ENCODE measurements around the gene SYT11. TPM values are rescaled to one million over a fixed set of nuclear protein-coding genes. Genes with fewer than 3 reads are reported as not detected.

SYT11 gene
- total RNA-seq, 6 donors from 2014 or later = 3.1 to 12.1 (median 7.8) TPM

DNA sequence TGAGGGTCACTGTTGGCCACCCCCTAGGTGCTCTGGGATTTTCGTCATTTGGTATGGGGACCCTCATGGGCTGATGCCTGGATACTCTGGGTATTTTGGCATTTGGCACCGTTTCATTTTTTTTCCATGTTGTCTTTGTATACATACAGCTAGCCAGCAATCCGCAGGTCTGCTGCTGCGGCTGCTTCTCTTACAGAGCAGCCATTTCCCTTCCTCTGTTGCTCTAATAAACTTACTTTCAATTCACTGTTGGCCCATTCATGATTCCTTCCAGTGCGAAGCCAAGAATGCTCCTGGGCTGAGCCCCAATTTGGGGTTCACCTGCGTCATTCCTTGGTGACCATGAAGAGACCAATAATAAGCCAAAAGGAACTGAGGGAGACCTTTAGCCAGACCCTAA is 23.8 kb upstream of the SYT11 start:
- 93 to 97% methylated on average over 6 of the region's 6 CpGs for WGBS, 2 donors
- H3K4me3 ChIP-seq = no peak overlapping the region
- ATAC-seq (ENCODE audit: low FRiP score in 2 of 2) = no peak
- no peaks in the 10 kb centered on the region for H3K9me3 ChIP-seq
- TF ChIP-seq POLR2AphosphoS5 (IDR thresholded peaks at IDR 0.05) (no peak), POLR2A (IDR thresholded peaks at IDR 0.05) (no peak), EP300 (IDR thresholded peaks at IDR 0.05) (no peak)
- no peaks in the 10 kb centered on the region for H3K36me3 ChIP-seq
- no peaks in the 10 kb centered on the region for H3K27me3 ChIP-seq
- H3K27ac ChIP-seq = no peak overlapping the region
- H3K4me1 ChIP-seq = peaks cover 0 to 6% (median 0%) of the 10 kb centered on the region in 4 donors
- DNase-seq = no peak

DNA sequence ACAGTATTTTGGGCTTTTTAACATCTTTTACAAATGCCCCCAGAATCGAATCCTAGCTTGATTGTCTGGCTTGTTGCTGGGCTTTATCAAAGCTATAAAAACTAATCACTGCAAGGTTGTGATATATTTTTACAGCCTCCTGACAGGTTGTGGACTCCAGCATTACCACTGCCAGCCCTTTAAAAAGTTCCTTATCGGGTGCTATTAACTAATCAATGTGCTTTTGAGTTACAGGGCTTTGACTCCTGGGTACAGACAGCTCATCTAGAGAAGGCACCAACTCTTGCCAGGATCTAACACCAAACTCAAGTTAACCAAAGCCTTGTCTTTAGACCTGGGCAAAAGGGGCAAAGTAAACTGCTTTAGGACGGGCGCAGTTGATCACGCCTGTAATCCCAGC is 19.0 kb upstream of the SYT11 start:
- H3K36me3 ChIP-seq = peaks cover 0 to 12% (median 0%) of the 10 kb centered on the region in 4 donors
- peaks cover 0 to 9% (median 7%) of the 10 kb centered on the region in 4 donors for H3K4me1 ChIP-seq
- TF ChIP-seq EP300 (IDR thresholded peaks at IDR 0.05) (no peak), POLR2A (IDR thresholded peaks at IDR 0.05) (no peak), POLR2AphosphoS5 (IDR thresholded peaks at IDR 0.05) (no peak)
- TF ChIP-seq, protein P1, sequence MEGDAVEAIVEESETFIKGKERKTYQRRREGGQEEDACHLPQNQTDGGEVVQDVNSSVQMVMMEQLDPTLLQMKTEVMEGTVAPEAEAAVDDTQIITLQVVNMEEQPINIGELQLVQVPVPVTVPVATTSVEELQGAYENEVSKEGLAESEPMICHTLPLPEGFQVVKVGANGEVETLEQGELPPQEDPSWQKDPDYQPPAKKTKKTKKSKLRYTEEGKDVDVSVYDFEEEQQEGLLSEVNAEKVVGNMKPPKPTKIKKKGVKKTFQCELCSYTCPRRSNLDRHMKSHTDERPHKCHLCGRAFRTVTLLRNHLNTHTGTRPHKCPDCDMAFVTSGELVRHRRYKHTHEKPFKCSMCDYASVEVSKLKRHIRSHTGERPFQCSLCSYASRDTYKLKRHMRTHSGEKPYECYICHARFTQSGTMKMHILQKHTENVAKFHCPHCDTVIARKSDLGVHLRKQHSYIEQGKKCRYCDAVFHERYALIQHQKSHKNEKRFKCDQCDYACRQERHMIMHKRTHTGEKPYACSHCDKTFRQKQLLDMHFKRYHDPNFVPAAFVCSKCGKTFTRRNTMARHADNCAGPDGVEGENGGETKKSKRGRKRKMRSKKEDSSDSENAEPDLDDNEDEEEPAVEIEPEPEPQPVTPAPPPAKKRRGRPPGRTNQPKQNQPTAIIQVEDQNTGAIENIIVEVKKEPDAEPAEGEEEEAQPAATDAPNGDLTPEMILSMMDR (IDR thresholded peaks at IDR 0.05) = no peak
- no peak overlapping the region for H3K4me3 ChIP-seq
- H3K9me3 ChIP-seq = no peaks in the 10 kb centered on the region
- no peaks in the 10 kb centered on the region for H3K27me3 ChIP-seq
- 91 to 93% methylated on average over 4 to 5 of the region's 5 CpGs for WGBS, 2 donors
- H3K27ac ChIP-seq = no peak overlapping the region
- ATAC-seq (ENCODE audit: low FRiP score in 2 of 2) (no peak), DNase-seq (no peak)

DNA sequence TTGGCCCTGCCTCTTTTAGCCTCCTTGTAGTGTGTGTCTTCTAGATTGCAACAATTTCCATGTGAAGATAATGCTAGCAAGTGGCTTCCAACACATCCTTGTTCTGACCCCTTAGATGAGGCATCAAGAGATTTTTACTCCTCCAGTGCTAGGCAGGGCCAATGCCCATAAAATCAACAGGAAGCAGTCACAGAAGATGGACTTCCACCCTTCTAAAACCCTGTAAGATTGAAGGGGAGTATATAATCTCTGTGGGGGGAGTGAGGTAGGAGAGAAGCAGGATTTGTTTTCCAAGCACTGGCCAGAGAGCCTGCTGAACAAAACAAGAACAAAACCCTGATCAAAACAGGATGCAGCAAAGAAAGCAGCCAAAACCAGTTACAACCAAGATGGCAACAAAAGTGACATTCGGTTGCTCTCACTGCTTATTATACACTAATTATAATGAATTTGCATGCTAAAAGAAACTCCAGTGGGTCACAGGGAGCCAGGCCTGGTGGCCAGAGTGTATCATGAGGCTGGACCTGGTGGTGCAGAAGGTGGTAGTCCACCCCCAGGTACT is 14.4 kb upstream of the SYT11 start:
- Histone ChIP-seq H3K36me3 (peaks cover 0 to 37% (median 7%) of the 10 kb centered on the region in 4 donors), H3K4me1 (peaks cover under 1 to 12% (median 8%) of the 10 kb centered on the region in 4 donors), H3K4me3 (no peak overlapping the region), H3K27me3 (no peaks in the 10 kb centered on the region), H3K27ac (peak overlapping the region in 1 of 4 donors; percentile 18), H3K9me3 (no peaks in the 10 kb centered on the region)
- TF ChIP-seq POLR2AphosphoS5 (IDR thresholded peaks at IDR 0.05) (no peak), EP300 (IDR thresholded peaks at IDR 0.05) (no peak), POLR2A (IDR thresholded peaks at IDR 0.05) (no peak)
- TF ChIP-seq, protein P1 (IDR thresholded peaks at IDR 0.05) = no peak
- WGBS, 2 donors = 54 to 75% methylated on average over 1 of the region's 1 CpG
- DNase-seq (no peak), ATAC-seq (ENCODE audit: low FRiP score in 2 of 2) (no peak)

DNA sequence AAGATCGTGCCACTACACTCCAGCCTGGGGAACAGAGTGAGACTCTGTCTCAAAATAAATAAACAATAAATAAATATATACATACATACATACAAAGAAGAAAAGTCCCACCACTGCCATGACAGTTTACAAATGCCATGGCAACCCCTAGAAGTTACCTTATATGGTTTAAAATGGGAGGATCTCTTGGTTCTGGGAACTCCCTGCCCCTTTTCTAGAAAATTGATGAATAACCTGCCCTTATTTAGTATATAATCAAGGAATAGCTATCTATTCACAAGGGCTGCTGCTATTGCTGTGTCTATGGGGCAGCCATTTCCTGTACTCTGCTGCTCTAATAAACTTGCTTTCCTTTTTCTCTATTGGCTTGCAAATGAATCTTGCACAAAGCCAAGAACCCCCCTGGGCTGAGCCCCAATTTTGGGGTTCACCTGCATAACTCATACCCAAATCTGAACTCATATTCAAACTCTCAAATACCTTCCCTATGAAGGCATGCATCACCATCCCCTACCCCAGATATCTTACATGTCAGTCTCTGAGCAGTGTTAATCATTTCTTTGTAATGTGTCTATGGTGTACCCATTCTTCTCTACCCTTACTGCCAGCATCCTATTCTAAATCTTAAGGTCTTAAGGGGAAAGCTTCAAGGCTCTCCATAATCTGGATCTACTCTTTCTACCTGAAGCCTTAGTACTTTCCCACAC is 11.4 kb upstream of the SYT11 start:
- TF ChIP-seq POLR2AphosphoS5 (IDR thresholded peaks at IDR 0.05) (no peak), POLR2A (IDR thresholded peaks at IDR 0.05) (no peak), EP300 (IDR thresholded peaks at IDR 0.05) (no peak)
- TF ChIP-seq, protein P1 (IDR thresholded peaks at IDR 0.05) = no peak
- ATAC-seq (ENCODE audit: low FRiP score in 2 of 2) (no peak), DNase-seq (no peak)
- 70 to 85% methylated on average over 1 of the region's 1 CpG for WGBS, 2 donors
- Histone ChIP-seq H3K4me3 (no peak overlapping the region), H3K4me1 (peaks cover 6 to 20% (median 10%) of the 10 kb centered on the region in 4 donors), H3K9me3 (no peaks in the 10 kb centered on the region), H3K27ac (no peak overlapping the region), H3K36me3 (peaks cover 0 to 68% (median 21%) of the 10 kb centered on the region in 4 donors), H3K27me3 (no peaks in the 10 kb centered on the region)

DNA sequence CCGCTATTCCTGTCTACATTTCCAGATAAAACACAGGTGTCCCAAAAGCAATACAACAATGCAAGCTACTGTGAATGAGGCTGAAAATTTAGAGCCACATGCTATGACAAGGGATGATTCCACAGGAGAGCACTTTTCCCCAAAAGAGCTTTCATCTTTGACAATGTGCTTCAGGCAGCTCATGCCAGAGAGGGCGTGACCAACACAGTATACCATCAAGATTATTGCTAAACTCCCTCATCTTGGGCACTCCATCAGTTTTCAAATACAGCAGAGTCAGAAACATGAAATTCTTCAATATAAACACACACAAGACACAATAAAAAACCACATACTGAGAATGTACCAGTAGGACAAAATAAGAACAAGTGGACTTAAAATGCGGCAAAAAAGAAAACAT is 9.0 kb upstream of the SYT11 start:
- H3K9me3 ChIP-seq = no peaks in the 10 kb centered on the region
- 88 to 92% methylated on average over 3 of the region's 3 CpGs for WGBS, 2 donors
- no peaks in the 10 kb centered on the region for H3K27me3 ChIP-seq
- ATAC-seq (ENCODE audit: low FRiP score in 2 of 2) (no peak), DNase-seq (no peak)
- H3K4me3 ChIP-seq = no peak overlapping the region
- H3K36me3 ChIP-seq = peaks cover 0 to 77% (median 38%) of the 10 kb centered on the region in 4 donors
- no peak overlapping the region for H3K27ac ChIP-seq
- TF ChIP-seq POLR2AphosphoS5 (IDR thresholded peaks at IDR 0.05) (no peak), POLR2A (IDR thresholded peaks at IDR 0.05) (no peak), EP300 (IDR thresholded peaks at IDR 0.05) (no peak)
- TF ChIP-seq, protein P1 (IDR thresholded peaks at IDR 0.05) = no peak
- peaks cover under 1 to 13% (median 5%) of the 10 kb centered on the region in 4 donors for H3K4me1 ChIP-seq
